ENCODE results near the gene GPR155. TPM values are rescaled to one million over a fixed set of nuclear protein-coding genes. Genes with fewer than 3 reads are reported as not detected.

GPR155 gene
- polyA plus RNA-seq, 3 donors, result 3.4 to 7.6 (median 7.0) TPM

GRCh38 chr2:174535083-174535482 lies 48.3 kb upstream of the GPR155 start:
- H3K27me3 Mint-ChIP-seq (ENCODE audit: low read depth in 3 of 3), result peaks cover 6 to 20% (median 7%) of the 10 kb centered on the region in 3 donors
- Histone ChIP-seq H3K79me2 (ENCODE audit: insufficient read depth, low read length) (no peaks in the 10 kb centered on the region), H3K4me2 (replicated peaks; ENCODE audit: extremely low read depth, low read length, poor library complexity, severe bottlenecking) (no peak overlapping the region), H3K27ac (ENCODE audit: low read depth in 1 of 2, low read length in 2 of 2) (no peak overlapping the region), H3K4me1 (ENCODE audit: control insufficient read depth in 1 of 2, insufficient read depth in 2 of 2, low read length in 2 of 2) (no peaks in the 10 kb centered on the region), H3K4me3 (replicated peaks in 1 of 3; ENCODE audit: low read depth in 2 of 3, low read length in 3 of 3) (no peak overlapping the region), H3K27me3 (ENCODE audit: control insufficient read depth in 2 of 2, insufficient read depth in 2 of 2, low read length in 2 of 2) (no peaks in the 10 kb centered on the region), H3K9me3 (replicated peaks in 1 of 2; ENCODE audit: control insufficient read depth in 1 of 2, insufficient read depth in 1 of 2, low read length in 2 of 2) (no peaks in the 10 kb centered on the region), H4K20me1 (ENCODE audit: insufficient read depth, low read length) (no peaks in the 10 kb centered on the region), H3K36me3 (replicated peaks in 1 of 2; ENCODE audit: control insufficient read depth in 1 of 2, insufficient read depth in 2 of 2, low read length in 2 of 2) (no peaks in the 10 kb centered on the region), H2AFZ (ENCODE audit: insufficient read depth, low read depth, low read length, poor library complexity, severe bottlenecking) (no peak overlapping the region), H3K9ac (ENCODE audit: insufficient read depth, low read length, poor library complexity, severe bottlenecking) (no peak overlapping the region)
- no peak for DNase-seq
- no peak for TF ChIP-seq CTCF (IDR thresholded peaks at IDR 0.05)
- peaks cover 0 to 2% (median 0%) of the 10 kb centered on the region in 7 donors for H3K9me3 Mint-ChIP-seq
- H3K4me1 Mint-ChIP-seq, result no peaks in the 10 kb centered on the region
- intact Hi-C loops (cut with micrococcal nuclease), result no loop called here
- no CpG with 5 or more reads among the region's 3 CpGs for WGBS (ENCODE audit: insufficient coverage)
- H3K36me3 Mint-ChIP-seq, result no peaks in the 10 kb centered on the region
- H3K4me3 Mint-ChIP-seq, result no peak overlapping the region
- H3K27ac Mint-ChIP-seq, result no peak overlapping the region

GRCh38 chr2:174529916-174530315 lies 43.1 kb upstream of the GPR155 start:
- Histone ChIP-seq H3K4me1 (ENCODE audit: control insufficient read depth in 1 of 2, insufficient read depth in 2 of 2, low read length in 2 of 2) (peaks cover 7 to 13% of the 10 kb centered on the region in 2 donors), H3K4me3 (replicated peaks in 1 of 3; ENCODE audit: low read depth in 2 of 3, low read length in 3 of 3) (no peak overlapping the region), H3K4me2 (replicated peaks; ENCODE audit: extremely low read depth, low read length, poor library complexity, severe bottlenecking) (no peak overlapping the region), H4K20me1 (ENCODE audit: insufficient read depth, low read length) (no peaks in the 10 kb centered on the region), H3K27me3 (ENCODE audit: control insufficient read depth in 2 of 2, insufficient read depth in 2 of 2, low read length in 2 of 2) (no peaks in the 10 kb centered on the region), H3K9me3 (replicated peaks in 1 of 2; ENCODE audit: control insufficient read depth in 1 of 2, insufficient read depth in 1 of 2, low read length in 2 of 2) (no peaks in the 10 kb centered on the region), H3K36me3 (replicated peaks in 1 of 2; ENCODE audit: control insufficient read depth in 1 of 2, insufficient read depth in 2 of 2, low read length in 2 of 2) (no peaks in the 10 kb centered on the region), H3K79me2 (ENCODE audit: insufficient read depth, low read length) (no peaks in the 10 kb centered on the region), H3K27ac (ENCODE audit: low read depth in 1 of 2, low read length in 2 of 2) (no peak overlapping the region), H3K9ac (ENCODE audit: insufficient read depth, low read length, poor library complexity, severe bottlenecking) (no peak overlapping the region), H2AFZ (ENCODE audit: insufficient read depth, low read depth, low read length, poor library complexity, severe bottlenecking) (no peak overlapping the region)
- WGBS (ENCODE audit: insufficient coverage), result 93% methylated on average over 4 of the region's 4 CpGs
- intact Hi-C loops (cut with micrococcal nuclease), result no loop called here
- peaks cover 2 to 8% (median 5%) of the 10 kb centered on the region in 3 donors for H3K27me3 Mint-ChIP-seq (ENCODE audit: low read depth in 3 of 3)
- no peak for DNase-seq
- H3K4me3 Mint-ChIP-seq, result no peak overlapping the region
- H3K4me1 Mint-ChIP-seq, result peaks cover 13% of the 10 kb centered on the region
- peaks cover 0 to 5% of the 10 kb centered on the region in 2 donors for H3K36me3 Mint-ChIP-seq
- TF ChIP-seq CTCF (IDR thresholded peaks at IDR 0.05), result no peak
- peaks cover 0 to 9% (median 3%) of the 10 kb centered on the region in 7 donors for H3K9me3 Mint-ChIP-seq
- no peak overlapping the region for H3K27ac Mint-ChIP-seq
